PFSK-1 (cell line): ENCODE measurements around the gene TRIM32. TPM values are rescaled to one million over a fixed set of nuclear protein-coding genes. Genes with fewer than 3 reads are reported as not detected.
A peak's percentile ranks its signal among the peaks of the same experiment; 100 is the strongest.

Experiments used
- FOXP2 ChIP-seq: optimal IDR thresholded peaks from 2 replicates; pipeline ENCODE3; 2011; ENCODE audit warnings: borderline replicate concordance, control low read depth, inconsistent platforms; ENCODE audit not compliant: insufficient read depth; ENCODE audit errors: extremely low read length, extremely low read depth
- POLR2AphosphoS5 ChIP-seq: IDR thresholded peaks from 2 replicates; pipeline ENCODE4 v1.6.1; 2012; ENCODE audit warnings: low read depth, mild to moderate bottlenecking, control low read depth, low read length, moderate library complexity
- SIN3A ChIP-seq: IDR thresholded peaks from 2 replicates; pipeline ENCODE4 v1.6.1; 2012; ENCODE audit warnings: mild to moderate bottlenecking, low read length, moderate library complexity, borderline replicate concordance; ENCODE audit not compliant: insufficient read depth
- TAF1 ChIP-seq: IDR thresholded peaks from 2 replicates; pipeline ENCODE4 v1.6.1; 2012; ENCODE audit warnings: low read length, control low read depth, borderline replicate concordance; ENCODE audit not compliant: insufficient read depth
- polyA plus RNA-seq: library from polyadenylated mRNA; unstranded; fragments of >200 nt; gene quantifications from one replicate; pipeline ENCODE4 v1.2.1, GENCODE V29; 2012; ENCODE audit warnings: low read depth, missing spikeins; ENCODE audit not compliant: insufficient read length
- TF ChIP-seq, protein P1 (sequence below), 2 experiments: IDR thresholded peaks; 2 replicates each; pipeline versions ENCODE4 v1.6.1 to v1.8.0; 2011 to 2012; ENCODE audit warnings: low read depth in 2 of 2, low read length in 2 of 2, control low read depth in 1 of 2, inconsistent platforms in 1 of 2, mild to moderate bottlenecking in 1 of 2, moderate library complexity in 1 of 2; ENCODE audit not compliant: insufficient read depth in 1 of 2

TRIM32 gene
- 5.8 TPM for polyA plus RNA-seq

- TF ChIP-seq SIN3A (no peak), FOXP2 (peak; percentile 39), POLR2AphosphoS5 (peak; percentile 67)
- TF ChIP-seq, protein P1, sequence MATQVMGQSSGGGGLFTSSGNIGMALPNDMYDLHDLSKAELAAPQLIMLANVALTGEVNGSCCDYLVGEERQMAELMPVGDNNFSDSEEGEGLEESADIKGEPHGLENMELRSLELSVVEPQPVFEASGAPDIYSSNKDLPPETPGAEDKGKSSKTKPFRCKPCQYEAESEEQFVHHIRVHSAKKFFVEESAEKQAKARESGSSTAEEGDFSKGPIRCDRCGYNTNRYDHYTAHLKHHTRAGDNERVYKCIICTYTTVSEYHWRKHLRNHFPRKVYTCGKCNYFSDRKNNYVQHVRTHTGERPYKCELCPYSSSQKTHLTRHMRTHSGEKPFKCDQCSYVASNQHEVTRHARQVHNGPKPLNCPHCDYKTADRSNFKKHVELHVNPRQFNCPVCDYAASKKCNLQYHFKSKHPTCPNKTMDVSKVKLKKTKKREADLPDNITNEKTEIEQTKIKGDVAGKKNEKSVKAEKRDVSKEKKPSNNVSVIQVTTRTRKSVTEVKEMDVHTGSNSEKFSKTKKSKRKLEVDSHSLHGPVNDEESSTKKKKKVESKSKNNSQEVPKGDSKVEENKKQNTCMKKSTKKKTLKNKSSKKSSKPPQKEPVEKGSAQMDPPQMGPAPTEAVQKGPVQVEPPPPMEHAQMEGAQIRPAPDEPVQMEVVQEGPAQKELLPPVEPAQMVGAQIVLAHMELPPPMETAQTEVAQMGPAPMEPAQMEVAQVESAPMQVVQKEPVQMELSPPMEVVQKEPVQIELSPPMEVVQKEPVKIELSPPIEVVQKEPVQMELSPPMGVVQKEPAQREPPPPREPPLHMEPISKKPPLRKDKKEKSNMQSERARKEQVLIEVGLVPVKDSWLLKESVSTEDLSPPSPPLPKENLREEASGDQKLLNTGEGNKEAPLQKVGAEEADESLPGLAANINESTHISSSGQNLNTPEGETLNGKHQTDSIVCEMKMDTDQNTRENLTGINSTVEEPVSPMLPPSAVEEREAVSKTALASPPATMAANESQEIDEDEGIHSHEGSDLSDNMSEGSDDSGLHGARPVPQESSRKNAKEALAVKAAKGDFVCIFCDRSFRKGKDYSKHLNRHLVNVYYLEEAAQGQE (IDR thresholded peaks at IDR 0.05; ENCODE audit: insufficient read depth in 1 of 2, low read depth in 2 of 2, low read length in 2 of 2), result no peak
Observed at GRCh38 chr9:116687074-116687753, at the start of gene TRIM32. TRIM32 (plus strand) TSS chr9:116687305; CDS start chr9:116697743, 10,438 bp downstream.

- TF ChIP-seq, protein P1 (IDR thresholded peaks at IDR 0.05; ENCODE audit: insufficient read depth in 1 of 2, low read depth in 2 of 2, low read length in 2 of 2), result no peak
- no peak for TF ChIP-seq SIN3A
Observed at GRCh38 chr9:116639251-116639741, 47.8 kb upstream of the TRIM32 start.

GRCh38 chr9:116641292-116642059 is 45.6 kb upstream of the TRIM32 start:
- TF ChIP-seq SIN3A (no peak), TAF1 (no peak), POLR2AphosphoS5 (no peak), FOXP2 (no peak)
- TF ChIP-seq, protein P1 (IDR thresholded peaks at IDR 0.05; ENCODE audit: insufficient read depth in 1 of 2, low read depth in 2 of 2, low read length in 2 of 2), result no peak

DNA sequence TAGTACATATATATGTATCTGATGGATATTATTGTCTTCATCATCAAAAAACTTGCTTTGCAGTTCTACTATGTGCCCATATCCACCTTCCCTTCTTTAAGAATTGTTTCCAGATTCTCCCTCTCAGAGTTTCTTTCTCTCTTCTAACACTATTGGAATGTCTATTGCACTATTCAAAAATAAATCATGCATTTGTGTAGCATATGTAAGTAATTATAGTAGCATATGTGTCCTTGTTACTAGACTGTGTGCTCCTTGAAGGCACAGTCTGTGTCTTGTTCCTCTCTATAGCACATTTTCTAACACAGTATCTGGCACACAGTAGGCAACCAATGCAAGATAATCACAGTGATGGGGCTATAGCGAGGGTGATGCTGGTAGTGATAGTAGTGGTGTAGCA is 43.4 kb upstream of the TRIM32 start:
- no peak for TF ChIP-seq SIN3A
- no peak for TF ChIP-seq TAF1
- no peak for TF ChIP-seq POLR2AphosphoS5
- TF ChIP-seq, protein P1 (IDR thresholded peaks at IDR 0.05; ENCODE audit: insufficient read depth in 1 of 2, low read depth in 2 of 2, low read length in 2 of 2), result no peak
